GM12892 (cell line): Measurements from ENCODE around the gene ATP6AP2.

ENCODE experiments used
- DNase-seq: peaks from one replicate; pipeline ENCODE4 v3.0.0; 2011; ENCODE audit not compliant: insufficient read length
- FAIRE-seq: peaks from 2 replicates; lab custom pipeline; 2011; peaks lifted over from hg19 to GRCh38; lab: Jason Lieb, UNC
- POLR2A ChIP-seq: IDR thresholded peaks from 2 replicates; pipeline ENCODE4 v1.6.1; 2011; ENCODE audit warnings: low read depth, low read length, control low read depth
- POLR2AphosphoS5 ChIP-seq: IDR thresholded peaks from 2 replicates; pipeline ENCODE4 v1.6.1; 2011; ENCODE audit warnings: low read depth, low read length, control low read depth
- TAF1 ChIP-seq: IDR thresholded peaks from 2 replicates; pipeline ENCODE4 v1.6.1; 2011; ENCODE audit warnings: low read depth, mild to moderate bottlenecking, control low read depth, low read length, borderline replicate concordance

Gene ATP6AP2

DNA sequence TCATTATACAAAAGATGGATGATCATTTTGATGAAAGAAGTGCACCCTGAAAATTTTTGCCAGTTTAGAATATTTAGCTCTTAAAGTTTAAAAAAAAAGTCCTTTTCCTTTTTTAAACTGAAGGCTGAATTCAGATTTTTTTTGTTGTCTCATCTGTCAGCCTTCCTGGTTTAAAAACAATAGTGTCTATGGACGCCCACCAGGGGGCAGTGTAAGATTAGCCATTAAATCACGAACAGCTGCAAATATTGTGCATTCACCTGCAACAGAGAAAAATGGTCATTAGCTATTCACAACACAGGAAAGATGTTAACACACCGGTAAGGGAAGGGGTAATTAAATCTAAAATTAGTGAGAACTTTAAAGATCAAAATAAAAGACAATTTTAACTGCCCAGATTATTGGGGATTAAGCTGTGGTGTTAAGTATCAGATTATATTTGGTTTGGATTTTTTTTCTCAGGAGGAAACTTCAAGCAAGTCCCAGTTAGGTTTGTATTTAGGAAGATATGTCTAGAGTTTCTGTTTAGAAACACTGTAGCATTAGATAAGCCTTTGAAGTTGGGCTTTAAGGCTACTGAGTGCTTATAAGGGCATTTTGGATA lies 71.0 kb downstream of the ATP6AP2 start:
- FAIRE-seq (peak; percentile 94), DNase-seq (no peak)
- no peak for TF ChIP-seq POLR2AphosphoS5
- no peak for TF ChIP-seq POLR2A
- TF ChIP-seq TAF1, result no peak

DNA sequence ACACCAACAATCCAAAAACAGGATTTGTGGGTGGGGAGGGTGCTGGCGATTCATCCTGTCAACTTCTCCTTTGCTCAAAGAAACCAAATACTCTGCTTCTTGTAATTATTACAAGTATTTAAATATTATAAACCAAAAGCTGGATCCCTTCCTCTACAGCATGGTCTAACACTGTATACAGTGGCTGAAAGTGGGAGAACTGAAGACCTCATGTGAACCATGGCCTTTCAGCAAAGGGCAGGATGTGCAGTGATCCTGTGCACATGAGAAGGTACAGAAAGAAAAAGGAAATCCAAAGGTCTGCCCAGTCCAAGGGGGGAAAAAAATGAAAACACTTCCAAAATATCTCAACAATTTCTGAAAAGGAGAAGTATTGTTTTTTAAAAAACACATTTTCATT lies 71.9 kb downstream of the ATP6AP2 start:
- no peak for TF ChIP-seq POLR2AphosphoS5
- TF ChIP-seq POLR2A, result no peak
- no peak for FAIRE-seq
- no peak for DNase-seq

DNA sequence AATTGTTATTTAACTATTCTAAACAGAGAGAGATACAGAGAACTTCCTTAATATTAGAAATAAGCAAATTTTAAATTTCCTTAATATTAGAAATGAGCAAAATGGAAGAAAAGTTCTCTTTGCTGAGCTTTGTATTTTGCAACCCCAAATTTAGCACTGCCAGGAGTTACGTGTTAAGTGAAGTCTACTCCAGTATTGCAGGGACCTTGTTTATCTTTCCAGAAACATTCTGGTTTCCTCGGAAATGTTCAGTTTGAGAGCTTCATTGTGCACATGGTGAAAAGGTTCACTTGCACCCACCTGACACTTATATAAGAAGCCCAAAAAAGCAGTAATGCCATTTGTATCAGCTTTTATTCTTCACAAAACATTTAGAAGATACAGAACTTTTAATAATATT lies 72.8 kb downstream of the ATP6AP2 start:
- no peak for FAIRE-seq

More for the DNA sequence above, 72.8 kb downstream of the ATP6AP2 start:
- no peak for TF ChIP-seq POLR2A
- no peak for TF ChIP-seq TAF1
- TF ChIP-seq POLR2AphosphoS5, result no peak
- DNase-seq, result no peak
